Suppressor macrophage treated with lipopolysaccharide for 4 hours (primary cell): Measurements from ENCODE around the gene CHCHD6.
"Not testable (repeated sequence)": the region's sequence is repeated elsewhere in the genome, so short reads cannot be mapped to it uniquely, and the experiment has no call there.

Source experiments
- DNase-seq: peaks from one replicate; pipeline ENCODE4 v3.0.0-alpha.2; 2020

CHCHD6 gene

GRCh38 chr3:126773167-126773566 lies 69.1 kb downstream of the CHCHD6 start:
- no peak for DNase-seq

GRCh38 chr3:126773783-126774182 lies 69.7 kb downstream of the CHCHD6 start:
- DNase-seq = no peak

GRCh38 chr3:126777366-126777765 lies 73.3 kb downstream of the CHCHD6 start:
- DNase-seq = no peak

GRCh38 chr3:126780666-126781065 lies 76.6 kb downstream of the CHCHD6 start:
- no peak for DNase-seq

GRCh38 chr3:126781406-126781805 lies 77.4 kb downstream of the CHCHD6 start:
- DNase-seq = no peak

GRCh38 chr3:126781889-126782491 lies 78.0 kb downstream of the CHCHD6 start:
- no peak for DNase-seq

- no peak for DNase-seq
These were observed 78.5 kb downstream of the CHCHD6 start for GRCh38 chr3:126782536-126782935.

GRCh38 chr3:126784254-126784653 lies 80.2 kb downstream of the CHCHD6 start:
- DNase-seq = no peak

- DNase-seq = not testable (repeated sequence)
These were observed 87.3 kb downstream of the CHCHD6 start for GRCh38 chr3:126791320-126791719.

GRCh38 chr3:126792998-126793397 lies 89.0 kb downstream of the CHCHD6 start:
- no peak for DNase-seq

- no peak for DNase-seq
These were observed 93.5 kb downstream of the CHCHD6 start for GRCh38 chr3:126797563-126797962.

- DNase-seq = no peak
These were observed 94.5 kb downstream of the CHCHD6 start for GRCh38 chr3:126798521-126798920.

GRCh38 chr3:126799099-126799498 lies 95.1 kb downstream of the CHCHD6 start:
- no peak for DNase-seq

GRCh38 chr3:126801312-126801711 lies 97.3 kb downstream of the CHCHD6 start:
- not testable (repeated sequence) for DNase-seq

GRCh38 chr3:126807795-126808194 lies 103.8 kb downstream of the CHCHD6 start:
- no peak for DNase-seq

- no peak for DNase-seq
These were observed 107.5 kb downstream of the CHCHD6 start for GRCh38 chr3:126811530-126811929.

GRCh38 chr3:126816298-126816697 lies 112.3 kb downstream of the CHCHD6 start:
- DNase-seq = no peak

- no peak for DNase-seq
These were observed 113.1 kb downstream of the CHCHD6 start for GRCh38 chr3:126816986-126817777.

- no peak for DNase-seq
These were observed 113.7 kb downstream of the CHCHD6 start for GRCh38 chr3:126817781-126818180.

- no peak for DNase-seq
These were observed 114.5 kb downstream of the CHCHD6 start for GRCh38 chr3:126818400-126819095.

GRCh38 chr3:126826693-126827092 lies 122.7 kb downstream of the CHCHD6 start:
- DNase-seq = no peak

- DNase-seq = no peak
These were observed 123.1 kb downstream of the CHCHD6 start for GRCh38 chr3:126827121-126827520.

- DNase-seq = no peak
These were observed 124.3 kb downstream of the CHCHD6 start for GRCh38 chr3:126828306-126828705.

- no peak for DNase-seq
These were observed 128.9 kb downstream of the CHCHD6 start for GRCh38 chr3:126832933-126833332.
